ENCODE measurements around the gene EIF1B.

Gene EIF1B

DNA sequence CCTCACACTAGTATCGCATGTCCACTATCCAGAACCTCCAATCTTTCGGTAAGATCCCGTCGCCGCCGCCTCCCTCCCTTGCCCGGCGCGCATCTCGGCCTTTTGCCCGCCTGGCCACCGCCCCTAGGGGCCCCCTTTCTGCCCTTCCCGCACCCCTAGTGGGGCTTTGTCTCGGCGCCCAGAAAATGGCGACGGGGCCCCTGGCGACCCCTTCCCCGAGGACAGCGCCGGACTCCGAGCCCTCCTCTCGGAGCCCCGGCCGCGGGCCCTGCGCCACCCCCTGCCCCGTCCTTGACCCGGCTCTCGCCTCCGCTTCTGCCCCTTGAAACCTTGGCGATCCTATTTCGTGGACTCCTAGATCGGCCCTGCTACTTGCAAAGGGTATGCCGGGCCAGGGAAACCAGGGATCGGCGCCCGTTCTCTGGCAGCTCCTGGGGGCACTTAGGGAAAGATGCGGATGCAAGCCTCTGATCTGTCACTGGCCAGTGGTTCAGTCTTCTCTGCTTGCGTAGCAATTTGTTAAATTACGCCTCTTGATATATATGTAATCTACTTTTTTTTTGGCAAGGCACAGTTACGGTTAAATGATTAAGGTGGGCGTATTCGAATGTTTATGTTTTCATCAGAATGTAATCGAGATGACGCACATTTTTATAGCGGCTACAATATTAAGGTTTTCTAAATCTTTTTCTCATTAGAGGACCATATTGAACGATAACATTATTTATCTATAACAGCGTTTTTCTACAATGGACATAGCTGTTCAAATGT, 603 bp downstream of the EIF1B start:
- DNase-seq = no peak

DNA sequence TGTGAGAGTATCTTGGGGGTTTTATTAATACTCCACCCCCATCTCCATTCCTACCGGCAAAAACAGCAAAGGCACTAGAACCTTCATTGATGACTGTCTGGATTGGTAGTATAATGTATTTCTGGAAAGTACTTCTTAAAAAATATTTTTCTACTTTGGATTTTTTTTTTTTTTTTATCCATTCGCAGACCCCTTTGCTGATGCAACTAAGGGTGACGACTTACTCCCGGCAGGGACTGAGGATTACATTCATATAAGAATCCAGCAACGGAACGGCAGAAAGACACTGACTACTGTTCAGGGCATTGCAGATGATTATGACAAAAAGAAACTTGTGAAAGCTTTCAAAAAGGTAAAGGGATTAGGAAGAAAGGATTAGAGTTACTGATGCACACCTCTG, 1.2 kb downstream of the EIF1B start:
- DNase-seq = no peak

DNA sequence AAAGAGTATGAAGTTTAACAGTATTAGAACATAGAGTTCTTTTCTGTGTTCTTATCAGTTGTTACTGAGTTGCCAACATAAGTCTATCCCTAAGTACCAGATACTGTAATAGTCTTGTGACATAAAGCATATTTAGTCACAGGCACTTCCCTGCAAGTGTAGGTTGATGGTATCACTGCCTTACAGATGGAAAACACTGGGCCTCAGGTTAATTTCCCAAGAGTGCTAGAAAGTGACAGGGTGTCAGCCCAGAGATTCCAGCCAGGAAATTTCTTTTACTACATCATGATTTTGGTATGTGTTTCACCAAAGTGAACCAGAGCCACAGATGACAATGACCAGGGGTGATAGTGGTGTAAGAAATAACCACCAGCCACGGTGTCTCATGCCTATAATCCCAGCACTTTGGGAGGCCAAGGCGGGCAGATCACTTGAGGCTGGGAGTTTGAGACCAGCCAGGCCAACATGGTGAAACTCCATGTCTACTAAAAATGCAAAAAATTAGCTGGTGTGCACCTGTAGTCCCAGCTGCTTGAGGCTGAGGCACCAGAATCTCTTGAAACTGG, 3.2 kb downstream of the EIF1B start:
- no peak for DNase-seq

DNA sequence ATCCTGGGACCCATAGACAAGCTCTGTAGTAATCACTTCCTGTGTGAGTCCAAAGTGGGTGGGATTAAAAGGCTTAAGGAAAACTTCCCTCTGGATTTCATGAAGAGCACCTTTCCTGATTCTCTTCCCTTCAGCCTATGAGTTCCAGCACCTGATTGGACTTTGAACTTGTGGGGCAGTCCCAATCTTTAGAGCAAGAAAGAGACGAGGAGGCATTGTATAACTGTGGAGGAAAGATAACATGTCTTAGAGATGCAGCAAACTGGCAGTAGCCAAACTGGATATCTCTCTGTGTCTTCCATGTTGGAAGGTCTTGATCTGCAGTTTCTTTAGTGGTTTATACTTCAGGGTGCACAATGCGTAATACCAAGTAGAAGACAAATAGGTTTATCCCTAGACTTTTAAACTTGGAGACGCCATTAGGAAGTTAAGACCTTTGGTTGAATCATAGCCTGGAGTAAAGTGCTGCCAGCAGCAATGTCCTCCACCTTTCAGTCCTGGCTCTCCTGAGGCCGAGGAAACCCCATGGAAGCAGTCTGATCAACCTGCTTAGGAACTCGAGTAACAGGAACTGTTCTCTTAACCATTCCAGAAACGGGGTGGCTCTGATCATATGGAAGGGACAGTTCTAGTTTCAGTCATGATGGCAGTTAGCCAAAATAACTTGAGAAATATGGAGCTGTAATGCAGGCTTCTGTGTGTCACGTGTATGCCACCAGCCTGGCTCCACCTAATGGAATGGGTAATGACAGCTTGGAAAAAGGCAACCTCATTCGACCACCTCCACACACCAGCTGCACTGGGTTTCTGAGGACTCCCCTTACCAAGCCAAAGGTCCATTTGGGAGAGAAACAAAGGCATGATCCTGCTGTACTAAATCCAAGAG, 4.7 kb downstream of the EIF1B start:
- DNase-seq = no peak

DNA sequence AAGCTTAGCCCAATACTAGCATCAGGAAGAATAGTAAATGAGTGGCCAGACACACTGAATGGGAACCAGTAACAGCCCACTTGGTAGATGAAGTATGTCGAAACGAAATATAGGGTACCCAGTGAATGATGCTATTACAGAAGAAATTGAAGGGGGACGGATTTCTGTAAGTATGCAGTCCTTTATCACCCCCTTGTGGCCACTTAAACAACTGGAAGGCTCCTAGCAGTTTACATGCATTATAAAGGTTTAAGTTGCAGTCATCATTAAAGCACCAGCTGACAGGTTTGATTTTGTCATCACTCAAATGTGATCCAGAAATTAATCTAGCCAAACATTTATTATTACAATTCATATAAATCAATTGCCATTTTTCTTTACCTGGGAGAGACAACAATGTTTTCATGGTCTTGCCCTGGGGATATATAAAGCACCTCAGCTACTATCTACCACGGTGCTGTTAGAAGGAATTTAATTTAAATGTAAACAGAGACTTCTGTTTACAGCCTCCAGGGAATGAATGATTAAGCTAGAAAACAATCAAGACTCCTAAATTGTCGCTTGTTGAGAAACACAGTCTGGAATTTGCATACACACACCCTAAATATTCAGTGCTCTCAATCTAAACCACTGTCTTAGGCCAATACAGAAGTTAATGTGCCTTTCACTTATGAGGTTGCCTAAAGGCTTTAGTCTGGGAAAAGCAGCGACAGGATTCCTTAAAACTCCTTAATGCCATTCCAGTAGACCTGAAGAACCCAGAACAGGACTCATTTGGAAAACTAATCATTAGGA, 7.8 kb downstream of the EIF1B start:
- DNase-seq = peak; percentile 31

DNA sequence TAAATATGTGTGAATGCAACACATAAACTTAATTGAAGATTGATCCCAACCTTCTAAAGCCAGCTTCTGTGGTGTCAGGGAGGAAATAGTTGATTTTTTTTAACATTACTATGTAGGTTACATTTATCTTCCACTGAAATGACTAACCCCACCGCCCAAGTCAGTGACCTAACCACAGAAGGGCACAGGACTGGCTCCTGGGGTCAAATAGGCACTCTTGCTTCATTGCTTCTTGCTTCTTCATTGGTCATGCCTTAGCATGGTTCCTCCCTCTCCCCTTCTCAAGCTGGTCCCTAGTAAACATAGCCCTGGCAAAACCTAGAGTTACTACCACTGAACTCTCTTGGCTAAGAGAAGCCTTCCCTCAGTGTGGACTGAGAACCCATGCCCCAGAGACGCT, 12.3 kb downstream of the EIF1B start:
- DNase-seq = no peak

DNA sequence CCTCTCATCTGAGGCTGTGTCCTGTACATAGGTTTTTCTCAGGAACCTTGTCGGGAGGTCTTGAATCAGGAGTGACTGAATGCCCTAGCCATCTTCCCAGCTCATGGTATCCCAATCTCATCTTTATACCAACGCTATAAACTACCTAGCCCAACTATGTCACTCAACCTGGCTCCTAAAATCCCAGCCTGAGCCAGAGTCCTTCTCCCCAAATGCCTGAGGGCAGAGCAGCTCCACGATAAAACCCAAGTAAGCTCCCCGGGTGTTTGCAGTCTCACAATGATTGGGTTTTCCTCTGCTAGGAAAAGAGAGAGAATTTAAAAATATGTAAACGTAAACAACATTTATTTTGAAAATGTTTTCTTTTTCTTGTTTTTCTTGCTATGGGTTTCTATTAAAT, 14.4 kb downstream of the EIF1B start:
- DNase-seq = no peak

DNA sequence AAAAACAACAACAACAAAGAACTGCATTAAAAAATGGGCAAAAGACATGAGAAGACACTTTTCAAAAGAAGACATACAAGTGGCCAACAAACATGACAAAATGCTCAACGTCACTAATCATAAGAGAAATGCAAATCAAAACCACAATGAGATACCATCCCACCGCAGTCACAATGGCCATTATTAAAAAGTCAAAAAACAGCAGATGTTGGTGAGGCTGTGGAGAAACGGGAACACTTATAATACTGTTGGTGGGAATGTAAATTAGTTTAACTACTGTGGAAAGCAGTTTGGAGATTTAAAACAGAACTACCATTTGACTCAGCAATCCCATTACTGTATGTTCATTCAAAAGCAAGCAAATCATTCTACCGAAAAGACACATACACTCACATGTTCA, 15.1 kb downstream of the EIF1B start:
- DNase-seq = no peak

DNA sequence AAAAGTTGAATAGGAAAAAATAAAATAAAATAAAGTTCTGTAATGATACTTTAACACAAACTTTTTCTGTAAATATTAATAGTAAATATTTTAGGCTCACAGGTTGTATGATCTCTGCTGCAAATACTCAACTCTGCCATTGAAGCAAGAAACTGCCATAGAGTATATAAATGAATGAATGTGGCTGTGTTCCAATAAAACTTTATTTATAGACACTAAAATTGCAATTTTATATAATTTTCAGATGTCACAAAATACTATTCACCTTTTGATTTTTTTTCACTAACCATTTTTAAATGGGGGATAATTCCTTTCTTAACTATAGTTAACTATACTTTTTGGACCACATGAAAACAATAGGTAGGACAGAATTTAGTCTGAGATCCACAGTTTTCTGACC, 16.0 kb downstream of the EIF1B start:
- no peak for DNase-seq

DNA sequence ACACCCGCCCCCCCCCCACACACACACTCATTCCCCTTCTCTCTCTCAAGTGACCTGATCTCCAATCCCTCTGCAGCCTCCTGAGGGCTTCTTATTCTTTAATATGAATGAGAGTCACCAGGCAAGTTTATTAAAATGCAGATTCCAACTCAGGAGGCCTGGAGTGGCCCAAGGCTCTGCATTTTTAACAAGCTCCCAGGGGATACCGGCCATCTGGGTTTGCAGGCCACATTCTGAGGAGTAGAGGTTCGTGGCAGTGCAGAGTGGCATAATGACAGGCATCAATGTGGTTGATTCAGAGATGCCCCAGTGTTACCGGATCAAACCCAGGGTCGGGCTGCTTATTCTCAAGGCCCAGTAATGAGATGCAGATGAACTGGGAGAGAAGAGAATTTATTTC, 18.9 kb downstream of the EIF1B start:
- DNase-seq = no peak

DNA sequence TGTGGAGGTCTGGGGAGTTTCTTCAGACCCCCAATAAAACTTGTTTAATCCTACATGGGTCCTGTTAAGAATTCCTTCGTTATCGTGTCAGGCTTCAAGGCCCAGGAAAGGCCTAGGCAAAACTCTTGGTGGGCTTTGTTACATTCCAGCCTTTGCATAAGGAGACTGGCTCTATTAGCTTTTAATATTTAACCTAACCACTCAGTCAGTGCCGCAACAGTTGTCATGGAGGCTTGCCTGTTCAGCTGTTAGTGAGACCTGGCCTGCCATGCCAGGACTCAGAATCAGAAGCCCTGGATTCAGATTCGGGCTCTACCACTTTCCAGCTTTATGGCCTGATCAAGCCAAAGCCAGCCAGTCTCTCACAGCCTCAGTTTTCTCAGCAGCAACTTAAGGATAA, 19.6 kb downstream of the EIF1B start:
- no peak for DNase-seq

DNA sequence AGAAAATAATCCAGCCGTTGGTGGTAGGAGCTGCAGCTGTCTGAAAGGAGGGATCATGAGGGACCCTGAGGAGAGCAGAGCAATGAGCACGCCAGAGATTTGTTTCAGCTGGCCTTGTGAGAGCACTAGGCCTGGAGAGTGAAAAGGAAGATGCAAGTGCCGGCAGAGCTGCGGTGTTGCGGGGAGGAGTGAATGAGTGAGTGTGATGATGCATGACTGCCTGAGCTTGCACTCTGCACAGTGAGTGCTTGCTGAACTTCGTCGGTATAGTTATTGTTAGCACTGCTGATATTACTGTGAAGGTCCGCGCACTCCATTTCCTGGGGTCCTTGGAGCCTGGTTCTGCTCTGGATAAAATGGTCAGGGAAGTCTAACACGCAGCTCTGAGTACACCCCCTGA, 23.2 kb downstream of the EIF1B start:
- DNase-seq = no peak

DNA sequence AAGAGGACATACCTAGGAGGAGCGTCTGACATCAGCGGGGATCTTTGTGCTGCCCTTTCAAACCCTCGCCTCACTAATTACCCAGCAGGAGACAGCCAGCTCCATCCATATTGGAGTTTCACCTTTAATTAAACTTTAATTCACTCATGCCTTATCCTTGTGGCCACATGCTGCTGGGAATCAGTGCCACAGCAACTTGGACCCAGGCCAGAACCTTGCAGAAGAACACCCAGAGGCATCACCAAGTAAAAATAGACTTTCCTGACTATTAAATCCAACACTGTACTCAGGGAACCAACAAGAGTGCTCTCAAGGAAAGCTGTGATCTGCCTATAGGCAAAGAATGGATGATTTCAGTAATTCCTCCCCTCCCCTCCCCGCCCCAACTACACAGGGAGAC, 23.9 kb downstream of the EIF1B start:
- no peak for DNase-seq

DNA sequence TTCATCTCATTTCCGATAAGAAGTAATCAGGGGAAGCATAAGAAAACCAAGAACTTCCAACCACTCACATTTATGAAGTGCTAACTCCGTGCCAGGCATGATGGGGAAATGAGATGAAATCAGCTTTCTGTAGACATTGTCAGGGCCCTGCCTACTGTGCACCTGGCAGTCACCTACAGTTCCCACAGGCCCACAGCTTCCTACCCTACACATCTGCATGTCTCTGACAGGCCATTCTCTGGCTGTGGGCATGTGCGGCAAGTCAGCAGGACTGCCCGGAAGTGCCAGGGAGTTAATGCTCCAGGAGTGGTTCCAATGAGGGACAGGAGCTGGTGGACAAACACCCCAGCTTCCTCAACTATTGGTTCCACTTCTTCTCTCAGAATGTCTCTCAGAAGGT, 24.3 kb downstream of the EIF1B start:
- DNase-seq = no peak

DNA sequence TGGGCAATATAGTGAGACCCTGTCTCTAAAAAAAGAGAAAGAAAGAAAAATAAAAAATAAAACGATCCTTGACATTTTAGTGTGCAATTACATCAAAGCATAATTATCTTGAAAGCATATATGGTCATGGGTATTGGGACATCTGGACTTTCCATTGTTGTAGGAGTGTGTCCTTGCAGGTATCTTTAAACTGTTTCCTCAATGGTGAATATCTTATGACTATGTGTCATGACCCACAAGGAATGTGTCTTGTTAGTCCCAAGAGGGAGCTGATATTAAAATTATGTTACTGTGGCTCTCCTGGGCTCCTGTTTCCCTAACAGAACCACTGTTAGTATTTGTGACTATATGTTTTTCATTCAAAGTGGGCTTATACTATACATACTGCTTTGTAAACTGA, 26.6 kb downstream of the EIF1B start:
- no peak for DNase-seq

DNA sequence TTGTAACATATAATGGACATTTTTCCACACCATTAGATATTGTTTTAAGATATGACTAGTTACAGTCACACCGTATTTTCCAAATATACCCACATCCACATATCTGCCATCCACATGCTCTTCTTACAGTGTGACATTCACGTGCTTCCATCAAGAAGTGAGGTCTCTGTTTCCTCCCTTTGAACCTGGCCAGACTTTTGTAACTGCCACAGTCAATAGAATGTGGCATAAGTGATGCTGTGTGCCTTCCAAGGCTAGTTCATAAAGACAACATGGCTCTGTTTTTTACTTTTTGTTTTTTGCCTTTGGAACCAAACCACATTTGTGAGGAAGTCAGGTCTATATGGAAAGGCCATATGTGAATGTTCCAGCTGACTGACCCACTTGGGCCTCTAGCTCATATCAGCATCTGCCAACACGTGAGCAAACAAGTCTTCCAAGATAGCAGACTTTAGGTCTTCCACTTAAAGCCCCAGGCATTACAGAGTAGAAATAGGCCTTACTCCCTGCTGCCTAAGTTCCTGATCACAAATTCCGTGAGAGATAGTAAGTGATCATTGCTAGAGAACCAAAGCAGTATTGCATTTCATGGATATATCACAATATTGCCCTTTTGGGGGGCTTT, 27.1 kb downstream of the EIF1B start:
- no peak for DNase-seq

DNA sequence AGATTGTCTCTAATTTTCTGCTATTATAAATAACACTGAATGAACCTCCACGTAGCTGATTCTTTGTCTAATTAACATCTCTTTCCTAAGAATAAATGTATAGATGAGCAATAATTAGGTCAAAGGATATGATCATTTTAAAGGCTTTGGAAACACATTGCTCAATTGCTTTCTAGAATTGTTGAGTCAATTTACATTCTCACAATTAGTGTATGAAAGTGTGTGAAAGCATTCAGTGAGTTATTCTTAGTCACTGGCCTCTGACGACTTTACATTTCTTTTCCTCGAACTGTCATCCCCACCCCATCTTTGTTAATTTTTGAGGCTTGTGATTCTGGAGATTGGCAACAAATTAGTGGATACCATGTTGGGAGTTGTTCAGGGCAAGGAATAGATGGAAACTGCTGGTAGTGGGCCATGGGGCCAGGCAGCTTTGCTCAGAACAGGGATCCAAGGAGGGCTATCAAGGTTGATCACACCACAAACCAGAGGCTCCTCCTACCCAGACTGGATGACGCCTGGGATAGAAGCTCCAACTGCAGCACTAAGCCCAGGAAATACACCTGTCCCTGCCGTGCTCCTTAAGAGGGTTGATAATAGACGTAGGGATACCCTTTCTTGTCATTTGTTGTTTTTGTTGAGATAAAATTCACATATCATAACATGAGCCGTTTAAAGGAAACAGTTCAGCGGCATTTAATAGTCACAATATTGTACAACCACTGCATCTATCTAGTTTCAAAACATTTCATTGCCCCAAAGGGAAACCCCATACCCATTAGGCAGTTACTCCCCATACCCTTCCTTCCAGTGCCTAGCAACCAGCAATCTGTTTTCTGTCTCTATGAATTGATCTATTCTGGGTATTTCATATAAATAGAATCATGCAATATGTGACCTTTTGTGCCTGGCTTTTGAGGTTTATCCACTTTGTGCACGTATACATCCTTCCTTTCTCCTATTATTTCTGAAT, 27.9 kb downstream of the EIF1B start:
- DNase-seq = no peak

DNA sequence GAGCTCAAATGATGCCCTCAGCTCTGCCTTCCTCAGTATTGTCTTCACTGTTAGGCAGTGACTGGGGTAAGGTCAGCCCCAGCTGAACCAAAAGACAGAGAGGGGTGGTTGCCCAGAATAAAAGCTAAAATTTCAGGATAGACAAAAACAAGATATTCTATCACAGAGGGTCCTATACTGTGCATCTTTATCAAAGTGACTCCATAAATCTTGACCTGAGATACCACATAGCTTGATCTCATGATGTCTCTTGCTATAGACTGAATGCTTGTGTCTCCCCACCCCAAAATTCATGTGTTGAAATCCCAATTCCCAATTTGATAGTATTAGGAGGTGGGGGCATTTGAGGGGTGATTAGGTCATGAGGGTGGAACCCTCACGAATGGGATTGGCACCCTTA, 30.4 kb downstream of the EIF1B start:
- no peak for DNase-seq

DNA sequence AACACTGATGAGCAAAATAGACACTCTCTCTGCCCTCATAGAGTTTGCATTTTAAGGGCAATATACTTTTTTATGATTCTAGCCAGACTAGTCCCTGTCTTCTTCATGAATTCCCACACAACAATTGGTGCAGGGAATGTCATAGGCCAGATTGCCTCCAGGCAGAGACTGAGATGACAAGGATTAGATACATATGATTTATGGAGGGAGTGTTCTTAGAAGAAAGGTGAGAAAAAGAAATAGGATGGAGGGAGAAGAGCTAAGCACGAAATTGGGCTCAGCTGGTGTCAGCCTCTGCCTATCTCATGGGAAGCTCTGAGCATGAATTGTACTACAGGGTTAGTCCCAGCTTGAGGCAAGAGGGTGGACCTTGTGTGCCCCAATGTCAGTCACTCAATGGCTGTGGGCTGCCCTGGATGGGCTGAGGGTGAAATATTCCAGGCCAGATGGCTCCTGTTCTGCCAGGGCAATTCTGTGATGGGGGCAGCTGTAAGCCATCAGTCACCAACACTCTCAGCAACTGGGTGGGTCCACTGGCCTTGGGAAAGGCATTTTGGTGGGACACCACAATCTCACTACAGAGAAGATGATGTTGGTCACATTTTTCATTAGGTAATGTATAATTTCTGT, 31.1 kb downstream of the EIF1B start:
- DNase-seq = no peak

DNA sequence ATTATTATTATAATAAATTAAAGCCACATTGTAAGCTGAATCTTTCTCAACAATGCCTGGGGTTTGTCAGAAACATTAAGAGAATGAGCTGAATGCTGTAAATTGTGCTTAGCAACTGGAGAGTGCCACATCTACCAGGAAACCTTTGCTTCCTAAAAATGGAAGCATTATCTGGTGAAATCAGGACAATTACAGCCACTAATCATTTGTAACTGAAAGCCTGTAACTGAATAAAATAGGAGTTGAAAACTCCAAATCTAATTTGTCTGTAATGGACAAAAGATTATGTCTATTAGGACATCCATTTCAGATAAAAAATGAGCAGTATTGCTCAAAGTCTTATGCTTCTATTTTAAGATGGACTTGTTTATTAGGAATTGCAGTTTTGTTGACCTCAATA, 32.2 kb downstream of the EIF1B start:
- no peak for DNase-seq

DNA sequence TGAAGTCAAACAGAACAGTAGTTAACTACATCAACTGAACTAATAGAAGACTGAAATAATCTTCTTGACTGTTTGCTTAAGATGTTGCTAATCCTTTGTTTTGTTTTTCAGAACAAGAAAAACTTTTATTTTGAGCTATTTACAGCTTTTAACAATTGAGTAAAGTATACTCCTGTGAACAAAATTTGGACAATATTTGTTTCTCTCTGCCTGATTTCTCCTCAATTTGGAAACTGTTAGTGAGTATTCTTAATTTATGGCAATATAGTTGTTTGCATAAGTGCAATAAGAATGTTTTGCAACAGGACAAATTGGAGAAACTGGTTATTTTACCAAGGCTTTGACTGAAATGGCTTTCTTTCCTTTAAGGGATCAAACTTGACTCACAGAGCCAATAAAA, 41.0 kb downstream of the EIF1B start:
- no peak for DNase-seq
